Stimulated activated CD4-positive, alpha-beta T cell treated with anti-CD3 and anti-CD28 coated beads, Interleukin-15, amount 100 ng/mL, for 24 hours (primary cell): ENCODE data around the gene PID1.
"Not testable (repeated sequence)": the region's sequence is repeated elsewhere in the genome, so short reads cannot be mapped to it uniquely, and the experiment has no call there.

Experiments
- DNase-seq: peaks from one replicate; pipeline ENCODE4 v3.0.0-alpha.2; 2020

Gene PID1

GRCh38 chr2:229206548-229206947, 64.5 kb downstream of the PID1 start:
- DNase-seq = no peak

GRCh38 chr2:229205704-229206103, 65.4 kb downstream of the PID1 start:
- DNase-seq = no peak

GRCh38 chr2:229202646-229203045, 68.4 kb downstream of the PID1 start:
- DNase-seq = no peak

GRCh38 chr2:229201521-229201920, 69.6 kb downstream of the PID1 start:
- no peak for DNase-seq

- DNase-seq = no peak
Observed at GRCh38 chr2:229199267-229199666, 71.8 kb downstream of the PID1 start.

- DNase-seq = no peak
Observed at GRCh38 chr2:229196448-229196847, 74.6 kb downstream of the PID1 start.

GRCh38 chr2:229195346-229195947, 75.6 kb downstream of the PID1 start:
- no peak for DNase-seq

- no peak for DNase-seq
Observed at GRCh38 chr2:229193281-229193680, 77.8 kb downstream of the PID1 start.

- no peak for DNase-seq
Observed at GRCh38 chr2:229191413-229191812, 79.7 kb downstream of the PID1 start.

- DNase-seq = not testable (repeated sequence)
Observed at GRCh38 chr2:229187123-229187522, 84.0 kb downstream of the PID1 start.

GRCh38 chr2:229181641-229182040, 89.4 kb downstream of the PID1 start:
- no peak for DNase-seq

GRCh38 chr2:229180658-229181057, 90.4 kb downstream of the PID1 start:
- DNase-seq = no peak

GRCh38 chr2:229179628-229180027, 91.5 kb downstream of the PID1 start:
- DNase-seq = no peak

- DNase-seq = no peak
Observed at GRCh38 chr2:229178706-229179105, 92.4 kb downstream of the PID1 start.

- DNase-seq = no peak
Observed at GRCh38 chr2:229178117-229178516, 93.0 kb downstream of the PID1 start.

- no peak for DNase-seq
Observed at GRCh38 chr2:229176136-229176535, 95.0 kb downstream of the PID1 start.

- DNase-seq = no peak
Observed at GRCh38 chr2:229175497-229175863, 95.6 kb downstream of the PID1 start.

GRCh38 chr2:229174794-229175496, 96.1 kb downstream of the PID1 start:
- no peak for DNase-seq

GRCh38 chr2:229173825-229174359, 97.2 kb downstream of the PID1 start:
- DNase-seq = no peak

- DNase-seq = no peak
Observed at GRCh38 chr2:229170916-229171315, 100.2 kb downstream of the PID1 start.

GRCh38 chr2:229170171-229170570, 100.9 kb downstream of the PID1 start:
- DNase-seq = no peak

GRCh38 chr2:229169751-229170150, 101.3 kb downstream of the PID1 start:
- no peak for DNase-seq

GRCh38 chr2:229164545-229165249, 106.4 kb downstream of the PID1 start:
- DNase-seq = no peak

GRCh38 chr2:229163893-229164292, 107.2 kb downstream of the PID1 start:
- DNase-seq = no peak
